ENCODE results near the gene MOB2.
"Not testable (repeated sequence)": the region's sequence is repeated elsewhere in the genome, so short reads cannot be mapped to it uniquely, and the experiment has no call there.

Gene MOB2

GRCh38 chr11:1433977-1434640 lies 52.5 kb downstream of the MOB2 start:
- H3K27ac Mint-ChIP-seq, result no peak overlapping the region
- no peaks in the 10 kb centered on the region for H3K36me3 Mint-ChIP-seq
- H3K9me3 Mint-ChIP-seq (ENCODE audit: low read depth), result no peaks in the 10 kb centered on the region
- no peak overlapping the region for H3K4me3 Mint-ChIP-seq
- H3K27me3 Mint-ChIP-seq, result no peaks in the 10 kb centered on the region
- H3K4me1 Mint-ChIP-seq (ENCODE audit: low read depth), result no peaks in the 10 kb centered on the region

DNA sequence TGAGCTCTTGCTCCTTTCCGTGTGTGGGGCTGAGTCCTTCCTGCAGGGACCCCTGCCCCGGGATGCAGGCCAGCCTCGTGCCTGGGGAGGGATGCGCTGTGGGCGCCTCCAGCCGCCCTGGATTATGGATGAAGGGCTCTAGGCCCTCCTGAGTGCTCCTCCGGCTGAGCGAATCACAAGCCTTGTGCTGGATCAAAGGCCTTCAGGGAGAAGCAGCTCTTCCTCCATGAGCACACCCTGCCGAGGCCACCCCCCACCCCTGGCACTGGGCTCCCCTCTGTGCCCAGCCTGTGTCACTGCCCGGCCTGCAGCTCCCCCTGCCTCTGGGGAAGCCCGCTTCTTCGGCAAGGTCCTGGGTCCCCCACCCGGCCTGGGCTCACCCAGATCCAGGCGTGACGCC lies 53.0 kb downstream of the MOB2 start:
- no peaks in the 10 kb centered on the region for H3K27me3 Mint-ChIP-seq
- no peaks in the 10 kb centered on the region for H3K4me1 Mint-ChIP-seq (ENCODE audit: low read depth)
- no peak overlapping the region for H3K4me3 Mint-ChIP-seq
- H3K27ac Mint-ChIP-seq, result no peak overlapping the region
- H3K9me3 Mint-ChIP-seq (ENCODE audit: low read depth), result no peaks in the 10 kb centered on the region
- no peaks in the 10 kb centered on the region for H3K36me3 Mint-ChIP-seq

DNA sequence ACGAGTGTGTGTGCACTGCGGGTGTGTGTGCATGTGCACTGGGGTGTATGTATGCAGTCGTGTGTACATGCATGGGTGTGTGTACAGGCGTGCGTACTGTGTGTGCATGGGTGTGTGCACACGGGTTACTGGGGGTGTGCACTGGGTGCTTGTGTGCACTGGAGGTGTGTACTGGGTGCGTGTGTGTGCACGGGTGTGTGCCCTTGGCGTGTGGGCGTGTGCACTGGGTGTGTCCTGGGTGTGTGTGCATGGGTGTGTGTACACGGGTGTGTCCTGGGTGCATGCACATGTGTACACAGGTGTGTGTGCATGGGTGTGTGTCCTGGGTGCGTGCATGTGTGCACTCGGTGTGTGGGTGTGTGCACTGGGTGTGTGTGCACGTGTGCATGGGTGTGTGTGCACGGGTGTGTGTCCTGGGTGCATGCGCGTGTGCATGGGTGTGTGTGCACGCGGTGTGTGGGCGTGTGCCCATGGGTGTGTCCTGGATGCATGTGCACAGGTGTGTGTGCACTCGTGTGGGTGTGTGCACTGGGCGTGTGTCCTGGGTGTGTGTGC lies 57.7 kb downstream of the MOB2 start:
- Mint-ChIP-seq H3K9me3 (ENCODE audit: low read depth) (no peaks in the 10 kb centered on the region), H3K27ac (no peak overlapping the region), H3K4me1 (ENCODE audit: low read depth) (no peaks in the 10 kb centered on the region), H3K27me3 (no peaks in the 10 kb centered on the region), H3K4me3 (no peak overlapping the region), H3K36me3 (no peaks in the 10 kb centered on the region)

DNA sequence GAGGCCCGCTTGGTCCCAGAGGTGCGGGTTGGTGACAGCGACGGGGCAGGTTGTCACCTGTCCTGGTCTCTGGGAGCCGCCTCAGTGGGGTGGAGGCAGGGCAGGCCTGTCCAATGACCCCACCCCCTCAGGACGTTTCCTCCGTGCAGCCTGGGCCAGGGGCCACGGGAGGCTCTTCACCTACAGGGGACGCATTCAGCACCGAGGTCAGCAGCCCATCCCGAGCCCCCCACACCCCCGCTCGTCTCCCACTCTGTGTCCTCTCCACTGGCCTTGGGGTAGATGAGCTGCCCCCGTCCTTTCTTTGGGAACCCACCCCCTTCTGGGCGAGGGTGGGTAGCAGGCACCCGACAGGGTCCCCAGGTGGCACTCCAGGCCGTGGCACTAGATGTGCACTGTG lies 61.1 kb downstream of the MOB2 start:
- no peak overlapping the region for H3K27ac Mint-ChIP-seq
- no peaks in the 10 kb centered on the region for H3K9me3 Mint-ChIP-seq (ENCODE audit: low read depth)
- no peaks in the 10 kb centered on the region for H3K36me3 Mint-ChIP-seq
- no peaks in the 10 kb centered on the region for H3K27me3 Mint-ChIP-seq
- H3K4me3 Mint-ChIP-seq, result no peak overlapping the region
- no peaks in the 10 kb centered on the region for H3K4me1 Mint-ChIP-seq (ENCODE audit: low read depth)

DNA sequence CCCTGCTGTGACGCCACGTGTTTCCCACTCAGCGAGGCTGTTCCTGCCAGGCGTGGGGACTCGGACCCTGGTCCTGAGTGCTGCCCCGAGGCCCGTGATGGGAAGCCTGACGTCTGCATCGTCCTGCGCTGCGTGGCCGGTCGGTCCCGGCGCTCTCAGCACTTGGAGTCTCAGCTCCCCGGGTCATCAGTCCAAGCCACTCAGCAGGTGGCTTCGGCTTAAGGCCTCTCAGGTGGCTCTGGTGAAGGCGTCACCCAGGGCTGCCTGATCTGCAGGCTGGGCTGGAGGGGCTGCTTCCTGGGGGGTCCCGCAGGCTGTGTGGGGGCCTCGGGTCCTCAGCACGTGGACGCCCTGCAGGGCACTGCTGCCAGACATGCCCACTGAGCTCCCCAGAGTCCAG lies 61.6 kb downstream of the MOB2 start:
- no peaks in the 10 kb centered on the region for H3K9me3 Mint-ChIP-seq (ENCODE audit: low read depth)
- H3K4me1 Mint-ChIP-seq (ENCODE audit: low read depth), result no peaks in the 10 kb centered on the region
- no peaks in the 10 kb centered on the region for H3K27me3 Mint-ChIP-seq
- H3K36me3 Mint-ChIP-seq, result no peaks in the 10 kb centered on the region
- H3K4me3 Mint-ChIP-seq, result no peak overlapping the region
- no peak overlapping the region for H3K27ac Mint-ChIP-seq

- H3K9me3 Mint-ChIP-seq (ENCODE audit: low read depth); H3K4me1 Mint-ChIP-seq (ENCODE audit: low read depth); H3K4me3 Mint-ChIP-seq; H3K27ac Mint-ChIP-seq; H3K27me3 Mint-ChIP-seq; H3K36me3 Mint-ChIP-seq: not testable (repeated sequence)
Measured at GRCh38 chr11:1423406-1423805, 63.2 kb downstream of the MOB2 start.

DNA sequence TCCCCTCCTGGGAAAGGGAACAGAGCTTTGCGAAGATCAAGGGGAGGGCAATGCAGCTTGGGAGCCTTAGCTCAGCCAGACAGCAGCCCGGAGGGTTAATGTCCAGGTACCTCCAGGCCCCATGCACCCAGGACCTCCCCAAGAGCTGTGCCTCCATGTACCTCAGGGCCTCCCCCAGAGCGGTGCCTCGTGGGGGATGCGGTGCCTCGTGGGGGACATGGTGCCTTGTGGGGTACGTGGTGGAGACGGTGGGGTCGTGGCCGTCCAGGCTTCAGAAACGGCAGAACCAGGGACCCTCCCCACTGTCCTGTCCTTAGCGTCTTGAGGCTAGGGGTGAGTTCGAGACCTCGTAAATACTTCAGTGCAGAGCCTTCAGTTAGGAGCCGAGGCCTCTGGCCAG lies 63.6 kb downstream of the MOB2 start:
- H3K27ac Mint-ChIP-seq, result no peak overlapping the region
- no peaks in the 10 kb centered on the region for H3K36me3 Mint-ChIP-seq
- H3K9me3 Mint-ChIP-seq (ENCODE audit: low read depth), result no peaks in the 10 kb centered on the region
- H3K4me3 Mint-ChIP-seq, result no peak overlapping the region
- H3K4me1 Mint-ChIP-seq (ENCODE audit: low read depth), result no peaks in the 10 kb centered on the region
- H3K27me3 Mint-ChIP-seq, result no peaks in the 10 kb centered on the region

DNA sequence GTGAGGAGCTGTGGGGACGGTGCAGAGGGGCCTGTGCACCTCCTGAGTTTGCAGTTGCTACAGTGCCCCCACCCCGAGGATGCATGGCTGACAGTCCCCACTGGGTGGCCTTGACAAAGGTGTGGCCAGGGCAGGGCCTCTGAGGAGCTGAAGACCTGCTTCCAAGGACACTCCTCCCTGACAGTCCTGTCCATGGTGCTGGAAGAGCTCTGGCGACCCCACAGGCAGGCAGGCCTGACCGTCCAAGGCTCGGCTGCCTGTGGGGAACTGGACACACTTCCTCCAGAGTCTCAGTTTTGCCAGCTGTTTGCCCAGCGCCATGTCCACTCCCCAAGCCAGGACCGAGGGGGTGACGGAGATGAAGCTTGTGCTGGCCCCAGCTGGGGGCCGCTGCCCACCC lies 64.1 kb downstream of the MOB2 start:
- Mint-ChIP-seq H3K4me1 (ENCODE audit: low read depth) (no peaks in the 10 kb centered on the region), H3K27me3 (no peaks in the 10 kb centered on the region), H3K27ac (no peak overlapping the region), H3K4me3 (no peak overlapping the region), H3K36me3 (no peaks in the 10 kb centered on the region), H3K9me3 (ENCODE audit: low read depth) (no peaks in the 10 kb centered on the region)

GRCh38 chr11:1421291-1421690 lies 65.3 kb downstream of the MOB2 start:
- no peak overlapping the region for H3K27ac Mint-ChIP-seq
- H3K27me3 Mint-ChIP-seq, result no peaks in the 10 kb centered on the region
- H3K36me3 Mint-ChIP-seq, result peaks cover 2% of the 10 kb centered on the region
- no peaks in the 10 kb centered on the region for H3K9me3 Mint-ChIP-seq (ENCODE audit: low read depth)
- H3K4me3 Mint-ChIP-seq, result no peak overlapping the region
- no peaks in the 10 kb centered on the region for H3K4me1 Mint-ChIP-seq (ENCODE audit: low read depth)

GRCh38 chr11:1419811-1420210 lies 66.8 kb downstream of the MOB2 start:
- H3K36me3 Mint-ChIP-seq, result peaks cover 2% of the 10 kb centered on the region
- no peak overlapping the region for H3K27ac Mint-ChIP-seq
- H3K27me3 Mint-ChIP-seq, result no peaks in the 10 kb centered on the region
- H3K4me1 Mint-ChIP-seq (ENCODE audit: low read depth), result no peaks in the 10 kb centered on the region
- no peaks in the 10 kb centered on the region for H3K9me3 Mint-ChIP-seq (ENCODE audit: low read depth)
- H3K4me3 Mint-ChIP-seq, result no peak overlapping the region

Measured in activated naive CD8-positive, alpha-beta T cell (primary cell).